PC-3 (cell line): ENCODE measurements around the gene PICALM. TPM values are rescaled to one million over a fixed set of nuclear protein-coding genes. Genes with fewer than 3 reads are reported as not detected.

Source experiments
- ATAC-seq: fragments of 200-7000 bp; cut with Tn5 transposase; 2 replicates; pipeline ENCODE4 v1.9.1; 2020; ENCODE audit warnings: mild to moderate bottlenecking, moderate library complexity
- BruUV-seq: library from RNA; stranded (reverse); fragments of 400-500 nt; replicated peaks from 2 replicates; lab custom pipeline; 2021; lab: Mats Ljungman, UMichigan
- CTCF ChIA-PET: fragments of 300-600 bp; sonication (Branson Sonifier 250); formaldehyde crosslinking; loops from one replicate; lab custom pipeline; 2022; ENCODE audit warnings: antibody characterized with exemption; lab: Charles Lee
- POLR2A ChIA-PET: fragments of 300-600 bp; sonication (Branson Sonifier 250); formaldehyde crosslinking; loops from one replicate; lab custom pipeline; 2022; ENCODE audit warnings: antibody characterized with exemption; ENCODE audit not compliant: unreplicated experiment; lab: Charles Lee
- DNase-seq: peaks from one replicate; pipeline ENCODE4 v3.0.0-alpha.2; 2015
- H2AFZ ChIP-seq: fragments of 300-600 bp; sonication (generic); 2 replicates; pipeline ENCODE4 v1.6.0; 2016; ENCODE audit warnings: antibody characterized with exemption, low read length
- H3F3A ChIP-seq: fragments of 300-600 bp; sonication (generic); one replicate; pipeline ENCODE4 v1.6.0; 2017; ENCODE audit warnings: antibody characterized with exemption, low read length, control low read depth, mild to moderate bottlenecking; ENCODE audit not compliant: unreplicated experiment
- H3K27ac ChIP-seq: fragments of 300-600 bp; sonication (generic); 2 replicates; pipeline ENCODE4 v1.5.1; 2016; ENCODE audit warnings: mild to moderate bottlenecking, low read length
- H3K27me3 ChIP-seq: fragments of 300-600 bp; sonication (generic); 2 replicates; pipeline ENCODE4 v1.6.1; 2016; ENCODE audit warnings: low read length, mixed read lengths
- H3K36me3 ChIP-seq: fragments of 300-600 bp; sonication (generic); 2 replicates; pipeline ENCODE4 v1.6.1; 2016; ENCODE audit warnings: low read depth, mixed run types, low read length, mixed read lengths
- H3K4me1 ChIP-seq: fragments of 300-600 bp; sonication (generic); 2 replicates; pipeline ENCODE4 v1.5.1; 2016; ENCODE audit warnings: low read length; ENCODE audit not compliant: insufficient read depth
- H3K4me2 ChIP-seq: fragments of 300-600 bp; sonication (generic); 2 replicates; pipeline ENCODE4 v1.6.0; 2016; ENCODE audit warnings: low read length
- H3K4me3 ChIP-seq: fragments of 300-600 bp; sonication (generic); 2 replicates; pipeline ENCODE4 v1.5.1; 2016; ENCODE audit warnings: mild to moderate bottlenecking, low read length, mixed read lengths
- H3K79me2 ChIP-seq: fragments of 300-600 bp; sonication (generic); 2 replicates; pipeline ENCODE4 v1.6.1; 2017; ENCODE audit warnings: low read length, mixed read lengths
- H3K9ac ChIP-seq: fragments of 300-600 bp; sonication (generic); 2 replicates; pipeline ENCODE4 v1.6.0; 2016; ENCODE audit warnings: mild to moderate bottlenecking, low read length
- H3K9me2 ChIP-seq: fragments of 300-600 bp; sonication (generic); replicated peaks from 2 replicates; pipeline ENCODE4 v1.6.1; 2016; ENCODE audit warnings: mixed run types, low read length, mixed read lengths
- H3K9me3 ChIP-seq: fragments of 300-600 bp; sonication (generic); 2 replicates; pipeline ENCODE4 v1.6.1; 2016; ENCODE audit warnings: low read length, mixed read lengths
- H4K20me1 ChIP-seq: fragments of 300-600 bp; sonication (generic); 2 replicates; pipeline ENCODE4 v1.6.1; 2016; ENCODE audit warnings: low read length, mixed read lengths
- EZH2 ChIP-seq: fragments of 300-600 bp; sonication (generic); IDR thresholded peaks from one replicate; pipeline ENCODE4 v1.6.1; 2017; ENCODE audit warnings: antibody characterized with exemption, mild to moderate bottlenecking, low read length; ENCODE audit not compliant: unreplicated experiment
- EZH2phosphoT487 ChIP-seq: fragments of 300-600 bp; sonication (generic); IDR thresholded peaks from 2 replicates; pipeline ENCODE4 v1.6.1; 2018; ENCODE audit warnings: mild to moderate bottlenecking, antibody characterized with exemption, low read length, borderline replicate concordance
- intact Hi-C: fragments of 100-400 bp; cut with micrococcal nuclease; formaldehyde crosslinking; loops from 2 replicates; pipeline ENCODE4 v1.9.0; 2023
- total RNA-seq: library from RNA; depleted of rRNA; stranded (reverse); fragments of >200 nt; gene quantifications from 2 replicates; pipeline ENCODE4 v1.2.3, GENCODE V29; 2014
- TF ChIP-seq, protein P1 (sequence below): fragments of 300-600 bp; sonication (generic); conservative IDR thresholded peaks from 2 replicates; pipeline ENCODE4 v1.5.1; 2017; ENCODE audit warnings: antibody characterized with exemption, low read depth, mild to moderate bottlenecking, low read length

Gene PICALM
- total RNA-seq, 1 experiment from 2014 or later, result 59.3 TPM

- H3K27ac ChIP-seq, result no peak overlapping the region
- ATAC-seq, result no peak
Measured at GRCh38 chr11:86056351-86056854, 12.5 kb downstream of the PICALM start.

GRCh38 chr11:86052693-86053641 lies 15.9 kb downstream of the PICALM start:
- H3K79me2 ChIP-seq, result peaks cover 99% of the 10 kb centered on the region
- no peaks in the 10 kb centered on the region for H3K4me1 ChIP-seq
- H3K27me3 ChIP-seq, result no peaks in the 10 kb centered on the region
- no peaks in the 10 kb centered on the region for H3K9me3 ChIP-seq
- DNase-seq (no peak), ATAC-seq (no peak)
- no peak overlapping the region for H3K9ac ChIP-seq
- H3K4me3 ChIP-seq, result no peak overlapping the region
- TF ChIP-seq EZH2, result no peak
- TF ChIP-seq EZH2phosphoT487, result no peak
- TF ChIP-seq, protein P1, sequence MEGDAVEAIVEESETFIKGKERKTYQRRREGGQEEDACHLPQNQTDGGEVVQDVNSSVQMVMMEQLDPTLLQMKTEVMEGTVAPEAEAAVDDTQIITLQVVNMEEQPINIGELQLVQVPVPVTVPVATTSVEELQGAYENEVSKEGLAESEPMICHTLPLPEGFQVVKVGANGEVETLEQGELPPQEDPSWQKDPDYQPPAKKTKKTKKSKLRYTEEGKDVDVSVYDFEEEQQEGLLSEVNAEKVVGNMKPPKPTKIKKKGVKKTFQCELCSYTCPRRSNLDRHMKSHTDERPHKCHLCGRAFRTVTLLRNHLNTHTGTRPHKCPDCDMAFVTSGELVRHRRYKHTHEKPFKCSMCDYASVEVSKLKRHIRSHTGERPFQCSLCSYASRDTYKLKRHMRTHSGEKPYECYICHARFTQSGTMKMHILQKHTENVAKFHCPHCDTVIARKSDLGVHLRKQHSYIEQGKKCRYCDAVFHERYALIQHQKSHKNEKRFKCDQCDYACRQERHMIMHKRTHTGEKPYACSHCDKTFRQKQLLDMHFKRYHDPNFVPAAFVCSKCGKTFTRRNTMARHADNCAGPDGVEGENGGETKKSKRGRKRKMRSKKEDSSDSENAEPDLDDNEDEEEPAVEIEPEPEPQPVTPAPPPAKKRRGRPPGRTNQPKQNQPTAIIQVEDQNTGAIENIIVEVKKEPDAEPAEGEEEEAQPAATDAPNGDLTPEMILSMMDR, result no peak
- H3K4me2 ChIP-seq, result no peak overlapping the region
- no peaks in the 10 kb centered on the region for H3K9me2 ChIP-seq
- BruUV-seq, result no TSS peak
- no peaks in the 10 kb centered on the region for H3F3A ChIP-seq
- H3K36me3 ChIP-seq, result no peaks in the 10 kb centered on the region
- intact Hi-C loops, result no loop called here
- H3K27ac ChIP-seq, result no peak overlapping the region
- H2AFZ ChIP-seq, result no peak overlapping the region
- POLR2A ChIA-PET, result no interaction called here
- peaks cover 18% of the 10 kb centered on the region for H4K20me1 ChIP-seq
- CTCF ChIA-PET, result no interaction called here

More at GRCh38 chr11:86056351-86056854, 12.5 kb downstream of the PICALM start:
- no peak for TF ChIP-seq EZH2
- TF ChIP-seq, protein P1, result no peak
- TF ChIP-seq EZH2phosphoT487, result no peak
- POLR2A ChIA-PET, result no interaction called here
- CTCF ChIA-PET, result no interaction called here
- Histone ChIP-seq H3K36me3 (no peaks in the 10 kb centered on the region), H3K4me2 (no peak overlapping the region), H3K9ac (no peak overlapping the region), H4K20me1 (peaks cover 38% of the 10 kb centered on the region), H3K27me3 (no peaks in the 10 kb centered on the region), H3K9me3 (no peaks in the 10 kb centered on the region), H3K9me2 (no peaks in the 10 kb centered on the region), H3F3A (no peaks in the 10 kb centered on the region), H3K79me2 (peaks cover 99% of the 10 kb centered on the region), H3K4me3 (no peak overlapping the region), H2AFZ (no peak overlapping the region), H3K4me1 (no peaks in the 10 kb centered on the region)
- intact Hi-C loops, result no loop called here
- BruUV-seq, result no TSS peak
- DNase-seq, result no peak
